Activated CD4-positive, alpha-beta T cell treated with anti-CD3 and anti-CD28 coated beads for 48 hours (primary cell): ENCODE results near the gene CA9.
A peak's percentile ranks its signal among the peaks of the same experiment; 100 is the strongest.

Experiments used
- DNase-seq: peaks from one replicate; pipeline ENCODE4 v3.0.0-alpha.2; 2020

The CA9 gene

DNA sequence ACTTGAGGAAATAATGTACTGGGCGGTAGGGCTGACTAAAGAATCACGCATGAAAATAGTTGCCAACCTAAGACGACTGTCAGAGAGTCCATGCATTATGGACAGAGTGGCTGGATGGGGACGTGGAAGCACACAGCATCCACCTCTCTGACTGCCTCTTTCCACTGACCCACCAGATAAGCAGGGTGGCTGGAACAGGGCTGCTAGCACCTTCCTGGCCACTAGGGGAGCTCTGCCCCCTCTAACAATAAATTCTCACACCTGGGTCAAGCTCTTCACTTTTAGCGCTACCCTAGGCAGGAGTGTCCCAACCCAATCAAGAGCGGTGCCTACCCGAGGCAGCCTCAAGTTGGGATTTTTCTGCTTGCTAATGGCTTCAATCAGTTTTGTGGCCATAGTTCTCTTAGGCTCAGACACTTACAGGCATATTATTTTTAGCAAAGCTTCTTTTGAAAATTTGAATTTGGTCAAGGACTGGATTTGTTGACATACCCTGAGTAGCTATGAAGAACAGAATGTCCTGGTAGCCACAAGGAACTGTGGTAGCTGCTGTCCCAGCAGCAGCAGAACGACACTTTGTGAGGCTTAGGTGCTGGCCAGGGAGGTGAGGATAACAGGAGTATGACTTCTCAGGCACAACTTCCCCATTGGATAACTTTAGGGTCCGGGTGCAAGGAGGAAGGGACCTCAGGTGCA lies 22.9 kb downstream of the CA9 start:
- peak; percentile 68 for DNase-seq

GRCh38 chr9:35697486-35697885 lies 23.8 kb downstream of the CA9 start:
- no peak for DNase-seq

DNA sequence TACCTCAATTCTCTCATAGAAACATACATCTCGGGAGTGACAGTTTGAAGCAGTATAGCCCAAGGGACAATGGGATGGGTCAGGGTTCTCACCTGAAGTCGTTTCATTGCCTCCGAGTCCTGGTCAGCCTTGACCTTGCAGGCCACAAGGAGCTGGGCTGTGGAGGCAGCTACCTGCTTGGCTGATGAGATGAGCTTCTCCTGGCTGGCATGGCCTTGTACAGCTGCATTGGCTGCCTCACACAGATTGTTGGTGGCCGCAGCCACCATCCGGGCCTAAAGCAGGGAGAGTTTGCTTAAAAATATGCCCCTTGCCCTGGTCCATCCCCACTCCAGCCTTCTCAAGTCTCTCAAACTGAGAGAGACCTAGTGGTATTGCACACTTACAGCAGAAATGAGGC lies 24.5 kb downstream of the CA9 start:
- no peak for DNase-seq

DNA sequence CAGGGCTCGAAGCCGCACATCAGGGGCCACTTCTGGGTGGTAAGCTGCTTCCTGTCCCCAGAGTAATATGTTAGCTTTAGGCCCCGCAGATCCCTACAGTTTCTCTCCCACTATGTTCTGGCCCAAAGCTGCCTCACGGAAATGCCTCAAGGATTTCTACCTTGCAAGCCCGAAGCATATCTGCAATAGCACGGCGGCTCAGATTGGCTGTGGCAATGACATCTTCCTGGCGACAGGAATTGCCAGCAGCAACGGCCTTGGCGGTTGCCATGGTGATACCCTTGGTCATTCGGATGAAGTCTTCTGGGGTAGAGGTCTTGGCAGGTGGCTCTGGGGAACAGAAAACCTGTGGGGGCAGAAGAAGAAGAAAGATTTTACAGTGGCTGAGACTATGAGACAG lies 26.3 kb downstream of the CA9 start:
- no peak for DNase-seq

- DNase-seq = no peak
Observed at GRCh38 chr9:35700942-35701341, 27.2 kb downstream of the CA9 start.

DNA sequence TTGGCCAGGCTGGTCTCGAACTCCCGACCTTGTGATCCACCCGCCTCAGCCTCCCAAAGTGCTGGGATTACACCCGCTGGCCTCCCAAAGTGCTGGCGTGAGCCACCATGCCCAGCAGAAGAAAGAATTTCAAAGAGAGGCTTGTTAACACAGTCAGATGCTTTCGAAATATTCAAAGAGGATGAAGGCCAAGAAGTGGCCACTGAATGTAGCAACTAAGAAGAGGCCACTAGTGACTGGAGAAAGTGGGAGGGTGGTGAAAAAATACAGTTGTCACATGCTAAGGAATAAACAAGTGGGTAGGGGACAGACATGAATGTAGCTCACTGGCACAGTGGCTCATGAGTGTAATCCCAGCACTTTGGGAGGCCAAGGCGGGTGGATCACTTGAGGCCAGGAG lies 29.0 kb downstream of the CA9 start:
- DNase-seq = no peak

DNA sequence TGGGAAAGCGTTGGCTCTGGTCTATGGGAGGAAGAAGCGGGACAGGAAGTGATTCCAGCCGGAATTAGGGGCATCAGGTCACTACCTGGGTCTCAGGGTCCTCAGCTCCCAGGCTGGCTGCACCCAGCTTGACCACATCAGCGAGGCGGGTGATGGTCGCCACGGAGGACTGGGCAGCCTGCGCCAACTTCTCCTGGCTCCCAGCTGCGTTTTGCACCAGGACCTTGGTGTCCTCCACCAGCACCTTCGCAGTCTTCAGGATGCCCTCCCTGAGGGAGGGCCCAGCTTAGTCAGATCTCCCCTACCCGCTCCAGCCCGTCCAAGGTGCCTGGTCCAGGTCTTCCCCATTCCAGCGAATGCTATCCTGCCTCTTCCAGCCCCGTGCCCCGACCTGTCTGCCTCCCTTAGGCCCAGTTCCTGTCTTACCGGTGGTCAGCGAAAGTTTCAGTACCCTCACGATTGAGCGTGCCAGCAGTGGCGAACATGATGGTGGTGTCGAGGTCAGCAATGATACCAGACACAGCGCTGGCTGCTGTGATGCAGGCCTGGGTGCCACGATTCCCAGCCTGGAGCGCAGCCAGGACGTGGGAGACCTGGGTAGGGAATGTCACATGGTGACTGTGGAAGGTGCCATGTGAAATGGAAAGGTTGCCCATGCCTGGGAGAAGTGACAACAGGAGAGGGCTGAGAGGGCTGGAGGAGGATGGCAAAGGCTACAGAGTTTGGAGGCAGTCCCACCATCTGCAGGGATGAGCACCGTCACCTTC lies 30.4 kb downstream of the CA9 start:
- DNase-seq = no peak

DNA sequence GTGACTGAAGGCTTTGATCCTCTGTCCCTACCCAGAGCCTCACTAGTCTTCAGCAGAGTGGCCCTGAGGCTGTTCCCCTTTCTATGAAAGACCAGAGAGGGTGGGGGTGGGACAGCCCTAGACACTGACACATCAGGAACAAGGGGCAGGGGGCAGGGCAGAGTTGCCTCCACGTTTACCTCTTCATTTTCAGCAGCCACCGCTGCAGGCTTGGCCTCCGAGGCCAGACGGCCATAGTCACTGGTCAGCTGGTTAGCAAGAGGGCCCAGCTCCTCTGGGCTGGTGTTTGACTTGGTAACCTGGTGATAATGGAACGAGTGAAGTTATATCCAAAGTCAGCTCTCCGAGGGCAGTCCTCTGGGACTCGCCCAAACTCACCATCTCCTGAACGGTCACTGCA lies 31.6 kb downstream of the CA9 start:
- DNase-seq = no peak

- DNase-seq = no peak
Observed at GRCh38 chr9:35705836-35706430, 32.2 kb downstream of the CA9 start.

DNA sequence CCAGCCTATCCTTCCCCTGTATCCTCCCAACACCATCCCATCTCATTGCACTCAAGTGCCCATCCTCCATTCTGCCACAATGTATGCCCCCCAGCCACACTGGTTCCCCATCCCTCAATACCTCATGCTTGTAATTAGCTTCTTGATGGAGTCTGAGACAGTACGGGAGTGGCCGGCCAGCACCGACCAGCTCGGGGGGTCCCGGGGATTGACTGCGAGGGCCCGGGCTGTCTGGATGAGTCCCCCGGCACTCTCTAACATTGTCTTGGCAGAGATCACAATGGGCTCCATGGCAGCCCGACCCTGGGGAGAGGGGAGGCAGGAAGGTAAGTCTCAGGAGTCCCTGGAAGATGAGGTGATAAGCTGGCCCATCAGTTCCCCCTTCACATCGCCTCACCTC lies 33.2 kb downstream of the CA9 start:
- no peak for DNase-seq

DNA sequence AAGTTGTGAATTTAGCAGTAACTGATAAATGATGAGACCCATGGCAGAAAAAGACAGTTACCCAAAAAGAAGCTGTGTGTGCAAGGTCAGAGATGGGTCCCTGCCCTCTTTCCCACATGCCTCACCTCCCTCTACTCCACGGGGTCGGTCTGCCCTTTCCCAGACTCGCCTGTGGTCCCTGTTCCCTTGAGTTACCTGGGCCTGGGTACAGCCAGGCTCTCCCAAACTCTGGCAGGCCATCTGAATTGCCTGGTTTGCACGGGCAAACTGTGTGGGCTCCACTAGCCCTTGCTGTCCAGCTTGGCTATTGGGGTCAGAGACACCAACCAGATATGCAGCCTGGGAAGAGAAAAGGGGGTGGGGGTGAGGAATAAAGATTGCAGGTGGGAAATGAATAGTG lies 34.4 kb downstream of the CA9 start:
- DNase-seq = no peak

- DNase-seq = no peak
Observed at GRCh38 chr9:35710818-35711500, 37.2 kb downstream of the CA9 start.

DNA sequence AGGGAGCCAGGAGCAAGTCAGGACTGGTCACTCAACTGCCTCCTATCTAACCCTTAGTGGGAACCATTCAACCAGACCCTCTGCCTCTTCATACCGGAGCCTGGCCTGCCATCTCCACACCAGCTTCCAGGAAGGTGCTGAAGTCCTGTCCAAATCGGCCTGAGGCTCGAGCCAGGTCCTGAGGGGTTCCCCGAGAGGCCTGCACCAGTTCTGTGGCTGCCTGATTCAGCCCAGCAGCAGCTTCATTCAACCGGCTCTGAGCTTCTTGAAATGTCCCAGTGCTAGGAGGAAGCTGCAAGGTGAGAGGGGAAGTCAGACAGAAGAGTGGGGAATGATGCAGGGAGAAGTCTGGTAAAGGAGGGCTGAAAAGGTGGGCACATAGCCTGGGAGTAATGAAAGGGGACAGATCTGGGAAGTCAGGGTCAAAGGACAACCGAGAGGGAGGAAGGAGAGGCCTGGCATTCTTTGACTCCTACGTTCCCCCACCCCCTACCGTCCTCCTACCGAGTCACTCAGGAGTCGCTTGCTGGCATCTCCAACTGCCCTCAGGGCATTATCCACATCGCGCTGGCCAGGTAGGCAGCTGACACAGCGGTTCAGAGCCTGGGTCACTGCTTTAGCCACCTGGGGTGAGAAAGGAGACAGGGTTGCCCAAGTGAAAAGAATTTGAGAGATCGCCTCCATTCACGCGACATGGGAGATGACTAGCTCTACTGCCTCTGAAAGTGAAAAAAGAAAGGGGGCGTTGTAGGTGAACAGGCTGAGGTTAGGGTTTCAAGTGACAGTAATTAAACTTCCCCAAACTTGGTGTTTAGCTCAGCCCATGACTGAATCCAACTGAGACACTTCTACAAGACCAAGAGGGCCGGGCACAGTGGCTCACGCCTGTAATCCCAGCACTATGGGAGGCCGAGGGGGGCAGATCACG lies 38.0 kb downstream of the CA9 start:
- DNase-seq = no peak

GRCh38 chr9:35712762-35713400 lies 39.2 kb downstream of the CA9 start:
- DNase-seq = no peak

GRCh38 chr9:35713578-35713977 lies 39.9 kb downstream of the CA9 start:
- DNase-seq = no peak

DNA sequence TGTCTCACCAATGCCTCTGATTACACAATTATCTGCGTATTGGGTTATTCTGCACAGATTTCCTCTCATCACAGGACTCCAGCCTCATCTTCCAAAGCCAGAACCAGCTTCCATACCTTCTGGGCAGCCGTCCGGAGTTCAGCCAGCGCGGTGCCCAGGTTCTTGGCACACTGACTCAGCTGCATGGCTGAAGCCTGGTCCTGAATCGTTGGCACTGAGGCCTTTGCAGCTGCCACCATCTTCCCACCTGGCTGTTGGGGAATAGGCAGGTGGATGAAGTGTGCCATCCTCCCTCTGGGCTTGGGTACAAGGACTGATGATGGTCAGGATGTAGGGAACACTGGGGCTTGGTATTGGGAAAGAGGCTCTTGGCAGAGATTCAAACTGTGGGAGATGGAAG lies 40.4 kb downstream of the CA9 start:
- no peak for DNase-seq

DNA sequence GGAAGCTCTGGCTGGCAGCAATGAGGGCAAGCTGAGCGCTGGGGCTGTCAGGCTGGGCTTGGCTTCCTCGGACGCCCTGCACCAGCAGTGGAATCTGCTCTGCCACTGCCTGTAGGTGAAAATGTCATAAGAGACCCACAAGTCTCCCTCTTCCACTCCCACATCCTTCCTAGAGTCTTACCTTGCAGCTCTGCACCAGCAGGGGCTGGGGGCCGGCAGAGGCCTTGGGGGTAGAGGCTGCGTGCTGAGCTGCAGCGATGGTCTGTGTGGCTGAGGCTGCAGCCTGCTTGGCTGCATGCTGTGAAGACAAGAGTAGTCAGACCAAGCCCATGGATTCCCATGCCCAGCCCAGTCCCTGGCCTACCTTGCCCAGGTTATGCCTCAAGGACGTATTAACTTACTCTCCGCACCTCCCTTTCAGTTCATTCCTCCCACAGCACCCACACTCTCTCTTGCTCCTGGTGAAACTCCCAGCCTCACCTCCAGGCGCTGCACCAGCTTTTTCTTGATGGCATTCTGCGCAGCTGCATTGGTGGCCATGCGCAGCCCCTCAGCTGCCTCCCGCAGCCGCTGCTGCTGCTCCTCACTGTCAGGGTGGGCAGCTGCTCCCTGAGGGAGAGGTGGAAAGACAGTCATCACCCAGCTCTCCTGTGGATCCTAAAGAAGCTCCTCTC lies 41.0 kb downstream of the CA9 start:
- no peak for DNase-seq

DNA sequence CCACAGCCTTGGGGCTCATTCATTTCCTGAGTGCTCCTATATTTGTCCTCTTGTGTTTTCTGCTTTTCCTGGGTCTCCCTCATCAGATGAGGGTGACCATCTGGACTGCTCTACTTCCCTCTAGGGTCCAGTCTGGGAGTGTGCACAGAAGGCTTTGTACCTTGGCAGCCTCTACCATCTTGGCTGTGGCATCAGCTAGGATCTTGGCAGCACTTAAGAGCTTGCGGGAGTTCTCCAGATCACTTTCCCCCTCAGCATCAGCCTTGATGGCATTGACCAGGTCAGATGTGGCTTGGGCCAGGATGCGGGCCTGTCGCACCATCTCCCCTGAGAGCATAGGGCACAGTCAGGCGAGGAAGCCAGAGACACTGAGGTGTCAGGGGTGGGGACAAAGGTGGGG lies 42.5 kb downstream of the CA9 start:
- DNase-seq = no peak

- no peak for DNase-seq
Observed at GRCh38 chr9:35717132-35717870, 43.6 kb downstream of the CA9 start.

DNA sequence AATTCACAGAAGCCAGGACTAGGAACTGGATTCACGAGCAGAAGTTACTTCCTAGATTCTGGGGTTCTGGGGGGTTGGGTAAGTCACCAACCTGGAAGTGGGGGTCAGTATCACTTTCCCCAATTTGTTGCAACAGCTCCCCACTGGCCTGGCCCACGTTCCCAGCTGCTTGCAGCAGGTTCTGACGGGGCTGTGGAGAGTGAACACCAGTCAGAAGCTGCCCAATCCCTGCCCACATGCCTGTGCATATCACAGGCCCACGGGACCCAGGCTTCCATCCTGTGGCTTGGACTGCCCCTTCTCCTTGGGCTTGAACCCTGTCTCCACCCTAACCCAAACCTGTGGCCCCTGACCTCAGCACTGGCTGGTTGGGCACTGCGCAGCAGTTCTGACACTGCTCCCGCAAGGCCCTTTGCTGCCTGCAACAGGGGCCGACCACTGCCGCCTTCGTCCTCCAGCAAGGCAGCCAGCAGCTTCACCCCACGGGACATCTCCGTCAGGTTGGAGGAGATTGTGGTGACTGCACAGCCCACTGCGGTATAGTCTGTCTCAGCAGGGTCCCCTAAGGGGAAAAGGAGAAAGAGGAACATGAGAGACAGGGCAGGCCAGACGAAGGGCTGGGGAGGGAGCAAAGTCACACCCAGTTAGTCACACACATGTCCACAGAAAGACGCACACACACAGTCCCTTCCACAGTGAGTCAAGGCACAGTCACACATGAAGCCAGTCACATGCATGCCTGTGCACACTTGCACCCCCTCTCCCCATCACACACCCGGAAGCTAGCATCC lies 45.2 kb downstream of the CA9 start:
- DNase-seq = no peak
